Type B pancreatic cell (in vitro differentiated cells): ENCODE data around the gene DDX1. TPM values are rescaled to one million over a fixed set of nuclear protein-coding genes. Genes with fewer than 3 reads are reported as not detected.

Experiments used
- DNase-seq: peaks from one replicate; pipeline ENCODE4 v3.0.0; 2021; ENCODE audit warnings: mixed read lengths; ENCODE audit not compliant: unreplicated experiment; ENCODE audit errors: extremely low spot score
- H3K27ac Mint-ChIP-seq: 2 replicates; pipeline ENCODE4 v1.8.0; 2021; ENCODE audit warnings: mild to moderate bottlenecking, mixed read lengths
- H3K27me3 Mint-ChIP-seq: 2 replicates; pipeline ENCODE4 v1.8.0; 2021; ENCODE audit warnings: mixed read lengths
- H3K36me3 Mint-ChIP-seq: 2 replicates; pipeline ENCODE4 v1.8.0; 2021; ENCODE audit warnings: mixed read lengths
- H3K4me1 Mint-ChIP-seq: one replicate; pipeline ENCODE4 v1.8.0; 2021; ENCODE audit warnings: mixed read lengths; ENCODE audit not compliant: unreplicated experiment
- H3K4me3 Mint-ChIP-seq: 2 replicates; pipeline ENCODE4 v1.8.0; 2021; ENCODE audit warnings: mild to moderate bottlenecking, mixed read lengths
- H3K9me3 Mint-ChIP-seq: 2 replicates; pipeline ENCODE4 v1.8.0; 2021; ENCODE audit warnings: mixed read lengths
- total RNA-seq: library from RNA; stranded (reverse); gene quantifications from 2 replicates; pipeline ENCODE4 v1.2.1, GENCODE V29; 2021; ENCODE audit warnings: low replicate concordance
- TF ChIP-seq, protein P1 (sequence below): fragments of 200-600 bp; sonication (generic); conservative IDR thresholded peaks from 2 replicates; pipeline ENCODE4 v1.5.0; 2021; ENCODE audit warnings: antibody characterized with exemption, mild to moderate bottlenecking

Gene DDX1
- total RNA-seq, 1 donor from 2014 or later: 111 TPM

DNA sequence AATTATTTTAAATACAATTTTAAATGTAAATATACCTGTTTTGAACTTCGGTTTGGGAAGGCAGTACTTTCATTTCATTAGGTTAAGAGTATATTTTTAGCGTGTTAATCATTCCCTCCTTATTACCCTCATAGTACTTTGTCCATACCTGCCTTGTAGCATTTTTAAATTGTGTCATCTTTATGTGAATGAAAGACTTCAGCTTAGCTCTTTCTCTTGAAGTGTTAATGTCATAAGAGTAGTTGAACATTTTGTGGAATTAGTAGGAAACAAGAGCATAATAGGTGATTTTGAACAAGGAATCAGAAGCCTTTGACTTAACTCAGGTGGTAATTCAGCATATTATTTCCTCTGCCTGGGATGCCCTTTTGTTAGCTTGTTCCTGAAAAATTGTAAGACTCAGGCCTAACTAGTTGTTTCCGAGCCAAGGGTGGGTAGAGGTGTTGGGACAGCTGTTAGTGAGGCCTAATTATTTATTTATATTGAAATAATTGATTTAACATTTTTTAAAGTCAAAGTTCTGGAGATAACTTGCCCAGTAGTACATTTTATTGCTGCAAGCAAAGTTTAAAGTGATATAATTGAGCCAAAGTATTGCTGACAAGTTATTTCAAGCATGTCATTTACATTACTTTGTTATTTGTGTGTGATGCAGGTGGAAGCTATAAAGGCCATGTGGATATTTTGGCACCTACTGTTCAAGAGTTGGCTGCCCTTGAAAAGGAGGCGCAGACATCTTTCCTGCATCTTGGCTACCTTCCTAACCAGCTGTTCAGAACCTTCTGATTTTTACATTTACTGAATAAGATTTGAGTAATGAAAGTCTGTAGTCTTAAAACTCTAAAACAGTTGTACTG lies 38.7 kb downstream of the DDX1 start:
- H3K27ac Mint-ChIP-seq: no peak overlapping the region
- no peaks in the 10 kb centered on the region for H3K9me3 Mint-ChIP-seq
- H3K27me3 Mint-ChIP-seq: no peaks in the 10 kb centered on the region
- TF ChIP-seq, protein P1, sequence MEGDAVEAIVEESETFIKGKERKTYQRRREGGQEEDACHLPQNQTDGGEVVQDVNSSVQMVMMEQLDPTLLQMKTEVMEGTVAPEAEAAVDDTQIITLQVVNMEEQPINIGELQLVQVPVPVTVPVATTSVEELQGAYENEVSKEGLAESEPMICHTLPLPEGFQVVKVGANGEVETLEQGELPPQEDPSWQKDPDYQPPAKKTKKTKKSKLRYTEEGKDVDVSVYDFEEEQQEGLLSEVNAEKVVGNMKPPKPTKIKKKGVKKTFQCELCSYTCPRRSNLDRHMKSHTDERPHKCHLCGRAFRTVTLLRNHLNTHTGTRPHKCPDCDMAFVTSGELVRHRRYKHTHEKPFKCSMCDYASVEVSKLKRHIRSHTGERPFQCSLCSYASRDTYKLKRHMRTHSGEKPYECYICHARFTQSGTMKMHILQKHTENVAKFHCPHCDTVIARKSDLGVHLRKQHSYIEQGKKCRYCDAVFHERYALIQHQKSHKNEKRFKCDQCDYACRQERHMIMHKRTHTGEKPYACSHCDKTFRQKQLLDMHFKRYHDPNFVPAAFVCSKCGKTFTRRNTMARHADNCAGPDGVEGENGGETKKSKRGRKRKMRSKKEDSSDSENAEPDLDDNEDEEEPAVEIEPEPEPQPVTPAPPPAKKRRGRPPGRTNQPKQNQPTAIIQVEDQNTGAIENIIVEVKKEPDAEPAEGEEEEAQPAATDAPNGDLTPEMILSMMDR: no peak
- peaks cover 15% of the 10 kb centered on the region for H3K4me1 Mint-ChIP-seq
- peaks cover 56% of the 10 kb centered on the region for H3K36me3 Mint-ChIP-seq
- DNase-seq: no peak
- H3K4me3 Mint-ChIP-seq: no peak overlapping the region

DNA sequence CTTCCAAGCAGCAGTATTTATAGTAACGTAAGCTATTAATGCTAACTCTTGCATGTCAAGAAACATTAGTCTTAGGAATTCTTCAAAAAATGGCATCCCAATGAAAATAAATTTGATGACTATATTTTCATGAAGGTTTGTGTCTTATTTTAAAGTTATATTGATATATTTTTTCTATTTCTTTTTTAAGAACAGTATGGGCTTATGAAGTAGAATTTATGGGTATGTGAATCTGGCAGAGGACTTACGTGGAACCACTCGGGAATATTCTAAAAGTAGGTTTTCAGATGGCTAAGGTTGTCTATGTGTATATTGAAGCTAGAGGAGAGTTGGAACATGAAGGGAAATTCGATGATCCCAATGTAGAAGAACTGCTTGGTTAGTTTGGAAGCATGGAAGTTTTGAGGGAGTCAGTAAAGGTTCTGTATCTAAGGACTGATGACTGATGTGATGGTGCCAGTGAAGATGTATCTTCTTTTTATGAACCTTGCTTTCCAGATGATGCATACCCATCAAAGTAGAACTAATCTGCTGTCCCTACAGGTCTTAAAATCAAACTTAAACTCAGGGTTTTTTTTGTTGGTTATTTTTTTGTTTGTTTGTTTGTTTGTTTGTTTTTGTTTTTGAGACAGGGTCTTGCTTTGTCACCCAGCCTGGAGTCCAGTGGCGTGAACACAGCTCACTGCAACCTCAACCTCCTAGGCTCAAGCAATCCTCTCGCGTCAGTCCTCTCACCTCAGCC lies 39.5 kb downstream of the DDX1 start:
- Mint-ChIP-seq H3K9me3 (no peaks in the 10 kb centered on the region), H3K27me3 (no peaks in the 10 kb centered on the region), H3K4me3 (no peak overlapping the region), H3K27ac (no peak overlapping the region), H3K4me1 (peaks cover 21% of the 10 kb centered on the region), H3K36me3 (peaks cover 49% of the 10 kb centered on the region)
- DNase-seq: no peak
- TF ChIP-seq, protein P1: no peak

GRCh38 chr2:15631883-15632282 lies 40.2 kb downstream of the DDX1 start:
- H3K27me3 Mint-ChIP-seq: no peaks in the 10 kb centered on the region
- no peak overlapping the region for H3K27ac Mint-ChIP-seq
- TF ChIP-seq, protein P1: no peak
- no peaks in the 10 kb centered on the region for H3K9me3 Mint-ChIP-seq
- peaks cover 43% of the 10 kb centered on the region for H3K36me3 Mint-ChIP-seq
- no peak for DNase-seq
- H3K4me3 Mint-ChIP-seq: no peak overlapping the region
- H3K4me1 Mint-ChIP-seq: peaks cover 27% of the 10 kb centered on the region

DNA sequence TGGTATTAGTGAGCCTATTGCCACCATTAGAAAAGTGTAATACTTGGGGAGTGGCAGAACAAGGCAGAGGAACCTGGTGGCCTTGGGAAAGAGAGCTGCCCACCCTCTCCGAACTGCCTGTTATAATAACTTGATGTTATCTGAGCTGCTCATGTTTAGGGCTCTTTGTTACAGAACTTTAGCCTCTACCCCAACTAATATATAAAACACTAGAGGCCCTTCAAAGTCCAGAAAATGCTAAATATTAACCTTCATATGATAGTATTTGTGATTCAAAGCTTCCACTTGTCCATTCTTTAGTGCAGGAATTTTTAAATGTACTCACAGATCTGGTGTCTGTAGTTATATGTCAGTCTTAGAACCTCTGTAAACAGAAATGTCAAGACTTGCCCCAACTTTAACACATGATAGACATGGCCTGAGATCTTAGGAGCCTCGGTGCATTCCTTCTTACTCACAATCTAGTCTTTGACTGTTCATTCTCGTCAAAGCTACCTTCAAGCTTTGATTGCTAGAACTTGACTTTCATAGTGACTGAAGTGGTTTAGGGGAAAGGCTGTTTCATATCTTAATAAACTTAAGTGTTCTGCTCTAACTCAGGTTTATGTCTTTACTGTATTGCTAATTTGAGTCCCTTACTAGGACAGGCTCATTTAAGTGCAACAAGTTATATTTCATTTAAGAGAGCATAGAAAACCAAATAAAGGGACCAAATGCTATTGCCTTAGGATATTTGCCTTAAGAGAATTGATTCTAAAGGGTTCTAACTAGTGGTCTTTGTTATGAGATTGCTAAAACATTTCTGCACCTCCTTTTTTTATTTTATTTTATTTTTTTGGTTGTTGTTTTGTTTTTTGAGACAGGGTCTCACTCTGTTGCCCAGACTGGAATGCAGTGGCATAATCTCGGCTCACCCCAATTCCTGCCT lies 41.6 kb downstream of the DDX1 start:
- H3K27ac Mint-ChIP-seq: no peak overlapping the region
- no peak for DNase-seq
- H3K36me3 Mint-ChIP-seq: peaks cover 34% of the 10 kb centered on the region
- no peak overlapping the region for H3K4me3 Mint-ChIP-seq
- no peaks in the 10 kb centered on the region for H3K27me3 Mint-ChIP-seq
- no peaks in the 10 kb centered on the region for H3K9me3 Mint-ChIP-seq
- H3K4me1 Mint-ChIP-seq: peaks cover 30% of the 10 kb centered on the region
- TF ChIP-seq, protein P1: no peak

- Mint-ChIP-seq H3K4me1 (peaks cover 30% of the 10 kb centered on the region), H3K27me3 (no peaks in the 10 kb centered on the region), H3K27ac (no peak overlapping the region), H3K9me3 (no peaks in the 10 kb centered on the region), H3K4me3 (no peak overlapping the region), H3K36me3 (peaks cover 34% of the 10 kb centered on the region)
- DNase-seq: no peak
- TF ChIP-seq, protein P1: no peak
Measured at GRCh38 chr2:15633971-15634346, 42.3 kb downstream of the DDX1 start.
